GM21515 (cell line): ENCODE data around the gene CCR2.
"Not testable (repeated sequence)": the region's sequence is repeated elsewhere in the genome, so short reads cannot be mapped to it uniquely, and the experiment has no call there.

Experiments
- ATAC-seq: cut with Tn5 transposase; IDR thresholded peaks from one replicate; pipeline ENCODE4 v1.9.1; 2021; ENCODE audit not compliant: unreplicated experiment

Gene CCR2

GRCh38 chr3:46400846-46401245, 46.9 kb downstream of the CCR2 start:
- no peak for ATAC-seq

- no peak for ATAC-seq
Measured at GRCh38 chr3:46401579-46401978, 47.7 kb downstream of the CCR2 start.

- ATAC-seq = not testable (repeated sequence)
Measured at GRCh38 chr3:46402902-46403301, 49.0 kb downstream of the CCR2 start.

GRCh38 chr3:46405301-46406019, 51.5 kb downstream of the CCR2 start:
- ATAC-seq = no peak

GRCh38 chr3:46406443-46406787, 52.5 kb downstream of the CCR2 start:
- no peak for ATAC-seq

- no peak for ATAC-seq
Measured at GRCh38 chr3:46406788-46407611, 53.1 kb downstream of the CCR2 start, which contains the start of the genes CCR5AS and CCRL2. Gene CCR5AS, minus strand, starts transcription at chr3:46407066. Gene CCRL2, plus strand, starts transcription at chr3:46407259. Its CDS starts 821 bp downstream, at chr3:46408080.

GRCh38 chr3:46407970-46408369, 54.1 kb downstream of the CCR2 start:
- ATAC-seq = no peak

- no peak for ATAC-seq
Measured at GRCh38 chr3:46408853-46409252, 54.9 kb downstream of the CCR2 start.

- no peak for ATAC-seq
Measured at GRCh38 chr3:46409739-46410489, 56.0 kb downstream of the CCR2 start.
